HepG2 (cell line): ENCODE data around the gene SSH3. TPM values are rescaled to one million over a fixed set of nuclear protein-coding genes. Genes with fewer than 3 reads are reported as not detected.
A peak's percentile ranks its signal among the peaks of the same experiment; 100 is the strongest.

Experiments
- ARID5B ChIP-seq: IDR thresholded peaks from 2 replicates; pipeline ENCODE4 v1.4.0; 2020; ENCODE audit warnings: mild to moderate bottlenecking, missing genetic modification reagents
- BCL6 ChIP-seq: IDR thresholded peaks from 2 replicates; pipeline ENCODE4 v1.6.1; 2016; ENCODE audit warnings: missing genetic modification reagents, missing compliant biosample characterization
- BRD4 ChIP-seq: sonication (generic); formaldehyde crosslinking; IDR thresholded peaks from 2 replicates; pipeline ENCODE4 v1.4.0; 2020; ENCODE audit warnings: missing genetic modification reagents
- CHD4 ChIP-seq: fragments of 200-600 bp; sonication (generic); IDR thresholded peaks from 2 replicates; pipeline ENCODE4 v1.7.0; 2017; ENCODE audit warnings: mild to moderate bottlenecking, low read length, borderline replicate concordance
- EHMT2 ChIP-seq: fragments of 200-600 bp; sonication (generic); IDR thresholded peaks from 2 replicates; pipeline ENCODE4 v1.7.0; 2017; ENCODE audit warnings: antibody characterized with exemption, low read depth, low read length, borderline replicate concordance
- EP300 ChIP-seq, 3 experiments: sonication (generic) in 1 of 3; formaldehyde crosslinking in 1 of 3; IDR thresholded peaks; 2 replicates each; pipeline versions ENCODE4 v1.5.1 to v1.6.1; 2011 to 2020; ENCODE audit warnings: low read depth in 2 of 3, low read length in 2 of 3, borderline replicate concordance in 1 of 3, improper control_type of control experiment in 1 of 3, mild to moderate bottlenecking in 1 of 3, missing genetic modification reagents in 1 of 3, moderate library complexity in 1 of 3
- KDM5A ChIP-seq: fragments of 200-600 bp; sonication (generic); IDR thresholded peaks from 2 replicates; pipeline ENCODE4 v1.7.0; 2018; ENCODE audit warnings: antibody characterized with exemption, mild to moderate bottlenecking, low read length, borderline replicate concordance
- MEIS2 ChIP-seq: sonication (generic); formaldehyde crosslinking; IDR thresholded peaks from 2 replicates; pipeline ENCODE4 v1.9.0; 2021; ENCODE audit warnings: mild to moderate bottlenecking, missing genetic modification reagents
- MTF2 ChIP-seq: sonication (generic); formaldehyde crosslinking; IDR thresholded peaks from 2 replicates; pipeline ENCODE4 v1.5.0; 2020; ENCODE audit warnings: missing genetic modification reagents, borderline replicate concordance
- NCOA5 ChIP-seq: sonication (generic); formaldehyde crosslinking; IDR thresholded peaks from 2 replicates; pipeline ENCODE4 v1.4.0; 2020; ENCODE audit warnings: missing genetic modification reagents
- PITX1 ChIP-seq: sonication (generic); formaldehyde crosslinking; IDR thresholded peaks from 2 replicates; pipeline ENCODE4 v1.5.1; 2020; ENCODE audit warnings: mild to moderate bottlenecking, missing genetic modification reagents
- RFX3 ChIP-seq: IDR thresholded peaks from 2 replicates; pipeline ENCODE4 v1.6.1; 2016; ENCODE audit warnings: missing biosample characterization, missing genetic modification reagents
- SIN3A ChIP-seq: IDR thresholded peaks from 2 replicates; pipeline ENCODE4 v1.6.1; 2011; ENCODE audit warnings: low read depth, mild to moderate bottlenecking, control low read depth, low read length, borderline replicate concordance
- SNAI1 ChIP-seq: sonication (generic); formaldehyde crosslinking; IDR thresholded peaks from 2 replicates; pipeline ENCODE4 v1.5.0; 2020; ENCODE audit warnings: mild to moderate bottlenecking, missing genetic modification reagents, borderline replicate concordance
- ZBTB1 ChIP-seq: sonication (generic); formaldehyde crosslinking; IDR thresholded peaks from 2 replicates; pipeline ENCODE4 v1.4.0; 2020; ENCODE audit warnings: missing genetic modification reagents, borderline replicate concordance
- ZFP36L1 ChIP-seq: sonication (generic); formaldehyde crosslinking; IDR thresholded peaks from 2 replicates; pipeline ENCODE4 v1.8.0; 2022; ENCODE audit warnings: mild to moderate bottlenecking, missing genetic modification reagents, moderate library complexity
- ZFX ChIP-seq: sonication (generic); formaldehyde crosslinking; IDR thresholded peaks from 2 replicates; pipeline ENCODE4 v1.4.0; 2020; ENCODE audit warnings: mild to moderate bottlenecking, low read depth, missing genetic modification reagents, moderate library complexity
- ZNF224 ChIP-seq: sonication (generic); formaldehyde crosslinking; IDR thresholded peaks from 2 replicates; pipeline ENCODE4 v1.5.0; 2020; ENCODE audit warnings: mild to moderate bottlenecking, missing genetic modification reagents
- ZNF234 ChIP-seq: sonication (generic); formaldehyde crosslinking; conservative IDR thresholded peaks from 2 replicates; pipeline ENCODE4 v1.5.1; 2020; ENCODE audit warnings: mild to moderate bottlenecking, missing genetic modification reagents
- ZNF777 ChIP-seq: sonication (generic); formaldehyde crosslinking; IDR thresholded peaks from 2 replicates; pipeline ENCODE4 v1.4.0; 2020; ENCODE audit warnings: missing genetic modification reagents
- ZSCAN9 ChIP-seq: IDR thresholded peaks from 2 replicates; pipeline ENCODE4 v1.6.1; 2016; ENCODE audit warnings: borderline replicate concordance
- polyA plus RNA-seq, 8 experiments: library from polyadenylated mRNA; depleted of rRNA in 3 of 8; stranded (reverse) in 7 of 8; unstranded in 1 of 8; fragments of >200 nt; fragmentation: Illumina TruSeq in 4 of 8; extraction: Trizol in 4 of 8; gene quantifications; 2 replicates each; pipeline versions ENCODE4 v1.2.1 to v1.2.3, GENCODE V29; 2011 to 2016; ENCODE audit warnings: low read depth in 4 of 8, missing spikeins in 1 of 8, mixed read lengths in 1 of 8; ENCODE audit not compliant: insufficient read depth in 1 of 8
- total RNA-seq, 5 experiments: library from RNA; depleted of rRNA; stranded (reverse); fragments of >200 nt; fragmentation: Illumina TruSeq; extraction: Trizol; gene quantifications; 2 replicates each; pipeline ENCODE4 v1.2.3, GENCODE V29; 2016; ENCODE audit warnings: low read depth in 1 of 5
- TF ChIP-seq, protein P1 (sequence below): sonication (generic); formaldehyde crosslinking; IDR thresholded peaks from 2 replicates; pipeline ENCODE4 v1.5.1; 2020; ENCODE audit warnings: missing genetic modification reagents, mild to moderate bottlenecking, borderline replicate concordance
- TF ChIP-seq, protein P2 (sequence below): sonication (generic); formaldehyde crosslinking; IDR thresholded peaks from 2 replicates; pipeline ENCODE4 v1.5.0; 2020; ENCODE audit warnings: missing genetic modification reagents

SSH3 gene
- total and polyA plus RNA-seq, 2 of the 13 experiments (the other 11 are each of a cell fraction or from before 2014, with no cell fraction given) = 12.4 to 18.8 TPM

- TF ChIP-seq KDM5A = no peak
- peak; percentile 80 for TF ChIP-seq ZFX (CRISPR knock-in tag)
- TF ChIP-seq, protein P1, sequence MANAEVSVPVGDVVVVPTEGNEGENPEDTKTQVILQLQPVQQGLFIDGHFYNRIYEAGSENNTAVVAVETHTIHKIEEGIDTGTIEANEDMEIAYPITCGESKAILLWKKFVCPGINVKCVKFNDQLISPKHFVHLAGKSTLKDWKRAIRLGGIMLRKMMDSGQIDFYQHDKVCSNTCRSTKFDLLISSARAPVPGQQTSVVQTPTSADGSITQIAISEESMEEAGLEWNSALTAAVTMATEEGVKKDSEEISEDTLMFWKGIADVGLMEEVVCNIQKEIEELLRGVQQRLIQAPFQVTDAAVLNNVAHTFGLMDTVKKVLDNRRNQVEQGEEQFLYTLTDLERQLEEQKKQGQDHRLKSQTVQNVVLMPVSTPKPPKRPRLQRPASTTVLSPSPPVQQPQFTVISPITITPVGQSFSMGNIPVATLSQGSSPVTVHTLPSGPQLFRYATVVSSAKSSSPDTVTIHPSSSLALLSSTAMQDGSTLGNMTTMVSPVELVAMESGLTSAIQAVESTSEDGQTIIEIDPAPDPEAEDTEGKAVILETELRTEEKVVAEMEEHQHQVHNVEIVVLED = no peak
- no peak for TF ChIP-seq PITX1 (CRISPR knock-in tag)
- no peak for TF ChIP-seq ZFP36L1
- peak; percentile 61 for TF ChIP-seq ZNF777 (CRISPR knock-in tag)
- no peak for TF ChIP-seq MEIS2
- TF ChIP-seq BCL6 (CRISPR knock-in tag) = no peak; the same call in 1 of the 2 replicates
- TF ChIP-seq SIN3A = no peak
- TF ChIP-seq, protein P2, sequence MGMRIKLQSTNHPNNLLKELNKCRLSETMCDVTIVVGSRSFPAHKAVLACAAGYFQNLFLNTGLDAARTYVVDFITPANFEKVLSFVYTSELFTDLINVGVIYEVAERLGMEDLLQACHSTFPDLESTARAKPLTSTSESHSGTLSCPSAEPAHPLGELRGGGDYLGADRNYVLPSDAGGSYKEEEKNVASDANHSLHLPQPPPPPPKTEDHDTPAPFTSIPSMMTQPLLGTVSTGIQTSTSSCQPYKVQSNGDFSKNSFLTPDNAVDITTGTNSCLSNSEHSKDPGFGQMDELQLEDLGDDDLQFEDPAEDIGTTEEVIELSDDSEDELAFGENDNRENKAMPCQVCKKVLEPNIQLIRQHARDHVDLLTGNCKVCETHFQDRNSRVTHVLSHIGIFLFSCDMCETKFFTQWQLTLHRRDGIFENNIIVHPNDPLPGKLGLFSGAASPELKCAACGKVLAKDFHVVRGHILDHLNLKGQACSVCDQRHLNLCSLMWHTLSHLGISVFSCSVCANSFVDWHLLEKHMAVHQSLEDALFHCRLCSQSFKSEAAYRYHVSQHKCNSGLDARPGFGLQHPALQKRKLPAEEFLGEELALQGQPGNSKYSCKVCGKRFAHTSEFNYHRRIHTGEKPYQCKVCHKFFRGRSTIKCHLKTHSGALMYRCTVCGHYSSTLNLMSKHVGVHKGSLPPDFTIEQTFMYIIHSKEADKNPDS (CRISPR knock-in tag) = 0 out of 2 replicates have a peak, but pooled peaks have one; percentile 63
- no peak for TF ChIP-seq ARID5B (CRISPR knock-in tag)
- no peak for TF ChIP-seq SNAI1 (CRISPR knock-in tag)
- no peak for TF ChIP-seq ZNF234
- TF ChIP-seq BRD4 (CRISPR knock-in tag) = no peak
- TF ChIP-seq RFX3 (CRISPR knock-in tag) = no peak
- TF ChIP-seq MTF2 (CRISPR knock-in tag) = no peak
- no peak for TF ChIP-seq EHMT2
- TF ChIP-seq ZNF224 (CRISPR knock-in tag) = no peak
- TF ChIP-seq ZBTB1 (CRISPR knock-in tag) = no peak
- no peak for TF ChIP-seq NCOA5 (CRISPR knock-in tag)
- no peak for TF ChIP-seq CHD4
- TF ChIP-seq ZSCAN9 = no peak
- TF ChIP-seq EP300 (IDR thresholded peaks at IDR 0.05; ENCODE audit: low read depth in 2 of 2, low read length in 2 of 2) = no peak
- TF ChIP-seq EP300 (CRISPR knock-in tag; IDR thresholded peaks at IDR 0.05; ENCODE audit: borderline replicate concordance) = no peak
Measured at GRCh38 chr11:67303132-67303834, at the start of gene SSH3 (continued).
